GM10847 (cell line): ENCODE results near the gene MRNIP.

Experiments
- POLR2A ChIP-seq: IDR thresholded peaks from 2 replicates; pipeline ENCODE4 v1.6.1; 2011; ENCODE audit not compliant: insufficient read length; ENCODE audit errors: extremely low read depth

The MRNIP gene

DNA sequence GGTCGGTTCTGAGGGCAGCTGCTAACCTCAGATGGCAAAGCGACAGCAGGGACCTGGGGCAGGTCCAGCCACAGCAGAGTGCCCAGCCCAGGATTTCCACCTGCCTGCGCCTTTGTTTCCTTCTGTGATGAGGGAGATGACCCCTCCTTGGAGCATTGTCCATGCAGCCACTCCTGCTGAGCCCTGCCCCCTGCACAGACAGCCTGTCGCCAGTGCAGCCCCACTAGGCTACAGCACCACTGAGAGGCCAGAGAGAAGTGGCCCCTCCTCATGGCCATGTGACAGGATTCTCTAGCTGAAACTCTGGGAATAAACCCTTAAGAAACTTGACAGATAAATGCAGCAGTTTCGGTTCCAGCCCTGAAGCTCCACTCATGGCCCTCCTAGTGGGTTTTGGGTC, 10.5 kb upstream of the MRNIP start:
- TF ChIP-seq POLR2A, result no peak

DNA sequence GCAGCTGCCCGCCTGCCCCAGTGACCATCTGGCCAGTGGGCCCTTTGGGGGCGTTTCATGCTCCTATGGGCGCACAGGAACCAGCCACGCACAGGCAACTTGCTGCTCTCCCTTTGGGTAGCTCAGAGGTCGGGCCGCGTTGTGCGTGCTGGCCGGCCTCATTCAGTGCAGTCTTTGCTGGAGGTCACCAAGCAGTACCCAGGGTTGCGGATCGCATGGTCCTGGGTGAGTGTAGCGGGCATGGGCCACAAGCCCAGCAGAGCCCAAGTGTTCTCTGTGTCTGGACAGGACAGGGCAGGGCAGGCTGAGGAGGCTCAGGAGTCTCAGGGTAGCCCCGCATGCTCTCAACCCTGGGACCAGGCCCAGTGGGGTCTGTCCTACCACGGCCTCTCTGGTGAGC, 9.9 kb upstream of the MRNIP start:
- no peak for TF ChIP-seq POLR2A

GRCh38 chr5:179867476-179867875, 8.9 kb upstream of the MRNIP start:
- TF ChIP-seq POLR2A, result no peak

- no peak for TF ChIP-seq POLR2A
Observed at GRCh38 chr5:179867079-179867465, 8.5 kb upstream of the MRNIP start.

DNA sequence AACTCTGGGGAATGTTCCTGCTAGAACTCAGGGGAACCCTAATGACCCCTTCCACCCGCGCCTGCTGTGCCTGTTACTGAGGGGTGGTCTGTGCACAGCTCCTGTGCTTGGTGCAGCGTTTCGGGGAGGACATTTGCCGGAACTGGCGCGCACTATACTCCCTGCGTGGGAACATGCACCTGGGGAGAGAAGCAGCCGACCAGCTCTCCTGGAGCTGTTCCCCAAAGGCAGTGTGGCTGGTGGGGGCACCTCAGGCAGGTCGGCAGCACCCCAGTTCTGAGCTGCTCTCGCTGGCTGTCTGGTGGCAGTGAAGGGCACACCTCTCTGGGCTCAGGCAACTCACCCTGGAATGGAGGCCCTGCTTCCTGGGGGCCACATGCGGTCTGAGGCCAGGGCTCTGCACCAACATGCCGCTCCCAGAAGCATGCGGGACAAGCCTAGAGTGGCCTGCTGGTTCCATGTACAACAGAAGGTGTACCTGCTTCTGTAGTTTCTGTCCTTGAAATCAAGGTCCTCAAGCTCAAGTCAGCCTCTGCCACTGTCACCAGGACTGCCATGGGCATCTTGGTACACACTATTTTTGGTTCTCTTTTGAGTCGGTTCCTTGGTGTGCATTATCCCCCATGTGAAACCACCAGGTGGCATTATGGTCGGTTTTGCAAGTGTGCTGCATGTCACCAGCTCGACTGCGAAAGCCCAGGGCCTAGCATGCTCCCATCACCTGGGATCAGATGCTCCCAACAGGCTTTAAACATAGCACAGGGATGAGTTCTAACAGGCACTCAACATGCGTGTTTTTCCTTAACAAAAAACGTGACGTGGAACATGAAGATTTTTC, 7.8 kb upstream of the MRNIP start:
- no peak for TF ChIP-seq POLR2A

- no peak for TF ChIP-seq POLR2A
Observed at GRCh38 chr5:179865491-179866240, 7.0 kb upstream of the MRNIP start.

DNA sequence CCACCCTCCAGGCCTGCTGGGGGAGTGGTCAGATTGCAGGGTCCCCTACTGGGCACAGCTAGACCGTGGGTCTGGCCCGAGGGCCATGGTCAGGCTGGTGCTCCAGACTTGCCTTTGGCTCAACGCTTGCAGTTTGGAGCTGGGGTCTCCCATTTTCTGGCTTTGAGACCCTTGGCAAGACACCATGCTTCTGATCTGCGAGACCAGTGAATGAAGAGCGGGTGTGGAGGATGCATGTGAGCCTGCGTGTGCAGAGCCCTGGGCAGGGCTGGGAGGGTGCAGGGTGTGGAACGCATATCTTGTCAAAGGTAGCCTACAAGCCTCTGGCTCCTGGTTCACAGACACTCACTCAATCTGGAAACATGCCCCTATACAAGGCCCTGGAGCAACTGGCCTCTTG, 6.1 kb upstream of the MRNIP start:
- TF ChIP-seq POLR2A, result no peak

- no peak for TF ChIP-seq POLR2A
Observed at GRCh38 chr5:179863449-179864085, 5.0 kb upstream of the MRNIP start.

GRCh38 chr5:179862891-179863290, 4.3 kb upstream of the MRNIP start:
- no peak for TF ChIP-seq POLR2A

- no peak for TF ChIP-seq POLR2A
Observed at GRCh38 chr5:179862296-179862695, 3.7 kb upstream of the MRNIP start.

- no peak for TF ChIP-seq POLR2A
Observed at GRCh38 chr5:179860301-179860700, 1.7 kb upstream of the MRNIP start.

DNA sequence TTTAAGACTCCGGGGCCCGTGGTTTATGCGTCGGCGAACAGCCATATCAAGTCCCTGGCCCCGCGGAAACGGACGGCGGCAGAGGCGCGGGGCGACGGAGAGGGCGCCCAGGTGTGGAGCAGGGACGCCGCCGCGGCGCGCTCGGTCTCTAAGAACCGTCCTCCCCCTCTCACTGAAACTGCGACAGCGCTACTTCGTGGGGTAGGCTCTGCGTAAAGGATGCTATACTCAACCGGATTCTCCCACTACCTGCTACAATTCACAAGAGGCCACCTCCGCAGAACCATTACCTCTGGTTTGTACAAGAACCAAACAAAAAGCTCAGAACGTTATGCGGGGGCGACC, 404 bp downstream of the MRNIP start:
- TF ChIP-seq POLR2A, result no peak

DNA sequence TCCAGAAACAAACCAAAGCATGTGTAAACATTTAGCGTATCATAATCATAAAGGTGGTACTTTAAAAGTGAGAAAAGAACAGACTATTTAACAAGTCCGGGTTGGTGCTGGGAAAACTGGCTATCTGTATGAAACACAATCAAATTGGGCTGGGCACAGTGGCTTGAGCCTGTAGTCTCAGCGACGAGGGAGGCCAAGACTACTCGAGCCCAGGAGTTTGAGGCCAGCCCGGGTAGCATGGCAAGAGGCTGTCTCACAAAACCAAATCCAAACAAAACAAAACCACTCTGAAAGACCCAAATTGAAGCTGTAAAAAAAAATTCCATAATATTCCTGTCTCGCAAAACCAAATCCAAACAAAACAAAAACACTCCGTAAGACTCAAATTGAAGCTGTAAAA, 4.3 kb downstream of the MRNIP start:
- no peak for TF ChIP-seq POLR2A

DNA sequence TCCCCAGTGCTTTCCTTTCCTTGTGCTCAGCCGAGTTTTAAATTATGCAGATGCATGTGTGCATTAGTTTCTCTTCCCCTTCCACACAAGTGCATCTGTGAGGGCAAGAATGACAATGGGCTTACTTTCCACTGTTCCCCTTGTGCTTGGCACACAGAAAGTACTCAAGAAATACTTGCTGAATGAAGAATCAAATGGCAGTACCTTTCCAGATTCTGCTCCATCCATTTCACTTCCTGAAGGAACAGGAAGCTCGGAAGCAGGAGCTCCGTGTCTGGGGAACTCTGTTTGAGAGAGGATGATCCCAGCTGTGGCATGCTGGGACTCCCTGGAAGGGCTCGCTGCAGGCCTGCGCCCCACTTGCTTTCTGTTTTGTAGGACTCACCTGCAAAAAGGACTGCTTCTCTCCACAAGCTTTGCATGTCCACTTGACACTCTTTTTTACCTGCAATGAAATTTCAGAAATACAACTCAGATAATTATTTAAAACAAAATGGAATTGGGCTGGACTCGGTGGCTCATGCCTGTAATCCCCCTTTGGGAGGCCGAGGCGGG, 5.5 kb downstream of the MRNIP start:
- TF ChIP-seq POLR2A, result no peak

DNA sequence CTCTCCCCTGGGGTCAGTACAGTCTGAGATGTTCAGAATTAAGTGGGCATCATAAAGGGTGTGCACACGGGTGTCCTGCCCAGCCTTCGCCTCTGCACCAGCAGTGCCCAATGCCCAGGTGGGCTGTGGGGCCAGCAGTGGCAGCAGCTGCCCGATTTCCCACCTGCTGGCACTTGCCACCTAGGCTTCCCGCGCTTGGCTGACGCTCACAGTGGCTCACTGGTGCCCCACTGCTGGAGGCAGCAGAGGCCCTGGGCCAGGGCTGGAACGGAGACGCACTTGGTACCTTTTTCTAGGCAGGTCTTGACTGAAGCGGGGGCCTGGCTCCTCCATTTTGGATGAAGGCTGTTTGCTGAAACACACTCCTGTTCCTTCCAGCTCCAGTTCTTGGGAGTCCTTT, 17.0 kb downstream of the MRNIP start:
- TF ChIP-seq POLR2A, result no peak

DNA sequence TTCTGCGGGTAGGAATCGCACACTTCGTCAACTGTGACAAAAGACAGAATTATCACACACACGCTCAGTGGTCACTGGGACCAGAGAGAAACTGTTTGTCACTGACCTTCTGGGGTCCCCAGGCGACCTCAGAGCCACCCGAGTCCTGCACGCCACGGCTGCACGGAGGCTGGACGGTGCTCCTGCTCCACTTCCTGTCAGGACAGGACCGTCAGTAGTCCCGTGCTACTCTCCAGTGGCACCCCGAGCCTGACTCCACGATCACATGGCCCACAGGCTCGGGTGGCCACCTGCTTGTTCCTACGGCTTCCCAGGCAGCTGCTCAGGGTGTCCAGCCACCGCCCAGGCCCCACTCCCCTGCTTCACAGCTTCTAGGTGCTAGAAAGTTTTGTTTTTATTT, 17.9 kb downstream of the MRNIP start:
- no peak for TF ChIP-seq POLR2A
